ENCODE results near the gene CCDC8.

- TF ChIP-seq CTCF (IDR thresholded peaks at IDR 0.05; ENCODE audit: low read depth, low read length) (no peak), MAX (IDR thresholded peaks at IDR 0.05; ENCODE audit: low read depth, low read length) (no peak), MYC (IDR thresholded peaks at IDR 0.05; ENCODE audit: low read depth, low read length) (no peak), POLR2A (IDR thresholded peaks at IDR 0.05; ENCODE audit: extremely low read depth, insufficient read length) (no peak)
Measured at GRCh38 chr19:46449228-46449627, 35.9 kb upstream of the CCDC8 start.

Measured in NB4 (cell line).